HepG2 (cell line): ENCODE results near the gene PCGF3. TPM values are rescaled to one million over a fixed set of nuclear protein-coding genes. Genes with fewer than 3 reads are reported as not detected.

Experiments
- CREB1 ChIP-seq, 2 experiments: fragments of 450-650 bp in 1 of 2; IDR thresholded peaks; 2 replicates each; pipeline ENCODE4 v1.6.1; 2016 to 2017; ENCODE audit warnings: control low read depth in 1 of 2, mild to moderate bottlenecking in 1 of 2, missing compliant biosample characterization in 1 of 2, missing genetic modification characterization in 1 of 2
- DMTF1 ChIP-seq: sonication (generic); formaldehyde crosslinking; IDR thresholded peaks from 2 replicates; pipeline ENCODE4 v1.4.0; 2020; ENCODE audit warnings: mild to moderate bottlenecking, missing genetic modification reagents
- MTF1 ChIP-seq: sonication (generic); formaldehyde crosslinking; IDR thresholded peaks from 2 replicates; pipeline ENCODE4 v1.5.0; 2020; ENCODE audit warnings: missing genetic modification reagents
- NFKBIZ ChIP-seq: IDR thresholded peaks from 2 replicates; pipeline ENCODE4 v1.6.1; 2018; ENCODE audit warnings: missing genetic modification reagents, missing compliant biosample characterization
- PCBP2 ChIP-seq: fragments of 200-400 bp; formaldehyde crosslinking; optimal IDR thresholded peaks from 2 replicates; pipeline ENCODE3; 2018; ENCODE audit warnings: low read length, low read depth; ENCODE audit not compliant: poor library complexity, severe bottlenecking
- PREB ChIP-seq: sonication (generic); formaldehyde crosslinking; IDR thresholded peaks from 2 replicates; pipeline ENCODE4 v1.4.0; 2020; ENCODE audit warnings: missing genetic modification reagents
- RFX5 ChIP-seq: IDR thresholded peaks from 2 replicates; pipeline ENCODE4 v1.6.1; 2011; ENCODE audit warnings: low read depth, low read length, improper control_type of control experiment
- SIX4 ChIP-seq: sonication (generic); formaldehyde crosslinking; IDR thresholded peaks from 2 replicates; pipeline ENCODE4 v1.4.0; 2020; ENCODE audit warnings: missing genetic modification reagents
- SNAPC5 ChIP-seq: sonication (generic); formaldehyde crosslinking; IDR thresholded peaks from 2 replicates; pipeline ENCODE4 v1.8.1; 2023; ENCODE audit warnings: mild to moderate bottlenecking, missing genetic modification reagents, borderline replicate concordance
- SOX6 ChIP-seq, 2 experiments: fragments of 450-650 bp in 1 of 2; sonication (generic) in 1 of 2; formaldehyde crosslinking in 1 of 2; IDR thresholded peaks; 2 replicates each; pipeline versions ENCODE4 v1.4.0 to v1.6.1; 2017 to 2020; ENCODE audit warnings: antibody characterized with exemption in 1 of 2, mild to moderate bottlenecking in 1 of 2, missing genetic modification reagents in 1 of 2
- ZBTB8A ChIP-seq: sonication (generic); formaldehyde crosslinking; IDR thresholded peaks from 2 replicates; pipeline ENCODE4 v1.4.0; 2020; ENCODE audit warnings: mild to moderate bottlenecking, low read depth, missing genetic modification reagents, borderline replicate concordance
- ZGPAT ChIP-seq: IDR thresholded peaks from 2 replicates; pipeline ENCODE4 v1.6.1; 2016; ENCODE audit warnings: mild to moderate bottlenecking
- ZNF276 ChIP-seq: sonication (generic); formaldehyde crosslinking; IDR thresholded peaks from 2 replicates; pipeline ENCODE4 v1.4.0; 2020; ENCODE audit warnings: mild to moderate bottlenecking, low read depth, missing genetic modification reagents
- ZNF382 ChIP-seq: sonication (generic); formaldehyde crosslinking; IDR thresholded peaks from 2 replicates; pipeline ENCODE4 v1.5.0; 2020; ENCODE audit warnings: missing genetic modification reagents, mild to moderate bottlenecking, borderline replicate concordance
- ZNF574 ChIP-seq: sonication (generic); formaldehyde crosslinking; IDR thresholded peaks from 2 replicates; pipeline ENCODE4 v1.4.0; 2020; ENCODE audit warnings: missing genetic modification reagents
- ZNF737 ChIP-seq: sonication (generic); formaldehyde crosslinking; IDR thresholded peaks from 2 replicates; pipeline ENCODE4 v1.5.0; 2020; ENCODE audit warnings: missing genetic modification reagents, mild to moderate bottlenecking, borderline replicate concordance
- ZNF83 ChIP-seq: sonication (generic); formaldehyde crosslinking; IDR thresholded peaks from 2 replicates; pipeline ENCODE4 v1.4.0; 2020; ENCODE audit warnings: missing genetic modification reagents, mild to moderate bottlenecking, borderline replicate concordance
- ZNF883 ChIP-seq: sonication (generic); formaldehyde crosslinking; IDR thresholded peaks from 2 replicates; pipeline ENCODE4 v1.5.1; 2020; ENCODE audit warnings: mild to moderate bottlenecking, missing genetic modification reagents; ENCODE audit errors: not compliant biosample characterization
- ZSCAN30 ChIP-seq: sonication (generic); formaldehyde crosslinking; IDR thresholded peaks from 2 replicates; pipeline ENCODE4 v1.5.0; 2020; ENCODE audit warnings: mild to moderate bottlenecking, missing genetic modification reagents
- polyA plus RNA-seq, 8 experiments: library from polyadenylated mRNA; depleted of rRNA in 3 of 8; stranded (reverse) in 7 of 8; unstranded in 1 of 8; fragments of >200 nt; fragmentation: Illumina TruSeq in 4 of 8; extraction: Trizol in 4 of 8; gene quantifications; 2 replicates each; pipeline versions ENCODE4 v1.2.1 to v1.2.3, GENCODE V29; 2011 to 2016; ENCODE audit warnings: low read depth in 4 of 8, missing spikeins in 1 of 8, mixed read lengths in 1 of 8; ENCODE audit not compliant: insufficient read depth in 1 of 8
- total RNA-seq, 5 experiments: library from RNA; depleted of rRNA; stranded (reverse); fragments of >200 nt; fragmentation: Illumina TruSeq; extraction: Trizol; gene quantifications; 2 replicates each; pipeline ENCODE4 v1.2.3, GENCODE V29; 2016; ENCODE audit warnings: low read depth in 1 of 5

PCGF3 gene
- total and polyA plus RNA-seq, 2 of the 13 experiments (the other 11 are each of a cell fraction or from before 2014, with no cell fraction given), result 28.6 to 66.2 TPM

- TF ChIP-seq DMTF1 (CRISPR knock-in tag), result no peak
- no peak for TF ChIP-seq ZNF83 (CRISPR knock-in tag)
- TF ChIP-seq SIX4 (CRISPR knock-in tag), result no peak
- no peak for TF ChIP-seq ZGPAT (CRISPR knock-in tag)
- TF ChIP-seq RFX5, result no peak
- TF ChIP-seq ZBTB8A (CRISPR knock-in tag), result no peak
- TF ChIP-seq ZNF574 (CRISPR knock-in tag), result no peak
- peak; percentile 72 for TF ChIP-seq CREB1 (IDR thresholded peaks at IDR 0.05)
- TF ChIP-seq CREB1 (CRISPR knock-in tag; IDR thresholded peaks at IDR 0.05), result no peak
- TF ChIP-seq PREB (CRISPR knock-in tag), result no peak
- 0 out of 2 replicates have a peak, but pooled peaks have one; percentile 28 for TF ChIP-seq NFKBIZ (CRISPR knock-in tag)
- no peak for TF ChIP-seq ZNF883 (CRISPR knock-in tag)
- TF ChIP-seq PCBP2, result no peak
- TF ChIP-seq ZNF276 (CRISPR knock-in tag), result no peak
- no peak for TF ChIP-seq MTF1 (CRISPR knock-in tag)
- TF ChIP-seq SNAPC5 (CRISPR knock-in tag), result no peak
- no peak for TF ChIP-seq ZNF382 (CRISPR knock-in tag)
- no peak for TF ChIP-seq ZSCAN30 (CRISPR knock-in tag)
- TF ChIP-seq ZNF737 (CRISPR knock-in tag), result no peak
- TF ChIP-seq SOX6 (IDR thresholded peaks at IDR 0.05), result no peak
- no peak for TF ChIP-seq SOX6 (CRISPR knock-in tag; IDR thresholded peaks at IDR 0.05)
These were observed 4.9 kb upstream of the PCGF3 start (continued) for GRCh38 chr4:700587-701264.
